ENCODE measurements around the gene FARSA.

GRCh38 chr19:12899891-12900518 is 33.5 kb downstream of the FARSA start:
- TF ChIP-seq REST (IDR thresholded peaks at IDR 0.05; ENCODE audit: borderline replicate concordance in 1 of 2, low read depth in 1 of 2, low read length in 2 of 2) (no peak), CREB1 (IDR thresholded peaks at IDR 0.05) (no peak), CREB1 (CRISPR knock-in tag; IDR thresholded peaks at IDR 0.05) (no peak), TBP (CRISPR knock-in tag; IDR thresholded peaks at IDR 0.05) (no peak), EZH2 (conservative IDR thresholded peaks at IDR 0.05; ENCODE audit: low read depth, low read length) (no peak), ZNF460 (CRISPR knock-in tag; IDR thresholded peaks at IDR 0.05; ENCODE audit: borderline replicate concordance) (no peak), HNRNPLL (IDR thresholded peaks at IDR 0.05; ENCODE audit: low read depth, low read length, poor library complexity, severe bottlenecking) (no peak), ELF3 (CRISPR knock-in tag; IDR thresholded peaks at IDR 0.05) (no peak)

Measured in HepG2 (cell line).